CD4-positive, alpha-beta memory T cell (primary cell): ENCODE measurements around the gene TPST2. TPM values are rescaled to one million over a fixed set of nuclear protein-coding genes. Genes with fewer than 3 reads are reported as not detected.
A peak's percentile ranks its signal among the peaks of the same experiment; 100 is the strongest.

Experiments used
- CTCF ChIA-PET: fragments of 350-600 bp; sonication (Branson Sonifier 250); formaldehyde crosslinking; loops from one replicate; lab custom pipeline; 2021; ENCODE audit warnings: inconsistent platforms; ENCODE audit not compliant: partially characterized antibody; lab: Charles Lee
- POLR2A ChIA-PET: fragments of 350-600 bp; sonication (Branson Sonifier 250); formaldehyde crosslinking; loops from one replicate; lab custom pipeline; 2021; ENCODE audit not compliant: partially characterized antibody; lab: Charles Lee
- DNase-seq, 5 donors: peaks; one replicate each; pipeline versions ENCODE4 v3.0.0 to v3.0.0-alpha.2; 2020 to 2022; ENCODE audit warnings: mixed read lengths in 1 of 5
- H3K27ac ChIP-seq: one replicate; pipeline ENCODE4 v1.7.0; 2013; ENCODE audit warnings: low read depth, low read length
- H3K27me3 ChIP-seq: 2 replicates; pipeline ENCODE4 v1.7.0; 2013; ENCODE audit warnings: mild to moderate bottlenecking, low read length, moderate library complexity; ENCODE audit not compliant: insufficient read depth
- H3K36me3 ChIP-seq: 2 replicates; pipeline ENCODE4 v1.7.0; 2013; ENCODE audit warnings: mild to moderate bottlenecking, low read length, moderate library complexity; ENCODE audit not compliant: insufficient read depth
- H3K4me1 ChIP-seq: 2 replicates; pipeline ENCODE4 v1.7.0; 2013; ENCODE audit warnings: mild to moderate bottlenecking, low read length, moderate library complexity; ENCODE audit not compliant: insufficient read depth
- H3K4me3 ChIP-seq, 2 donors: one replicate each; pipeline ENCODE4 v1.7.0; 2013; ENCODE audit warnings: low read length in 2 of 2, mild to moderate bottlenecking in 1 of 2
- H3K9me3 ChIP-seq, 2 donors: one replicate each; pipeline ENCODE4 v1.7.0; 2013; ENCODE audit warnings: low read length in 2 of 2, control low read depth in 1 of 2; ENCODE audit not compliant: control insufficient read depth in 1 of 2
- H3K27ac Mint-ChIP-seq, 7 donors: one replicate each; pipeline ENCODE4 v1.8.0; 2020 to 2021; ENCODE audit warnings: mixed read lengths in 7 of 7, mild to moderate bottlenecking in 6 of 7, inconsistent platforms in 3 of 7, moderate library complexity in 3 of 7
- H3K27me3 Mint-ChIP-seq, 2 donors: one replicate each; pipeline ENCODE4 v1.8.0; 2020 to 2021; ENCODE audit warnings: mixed read lengths in 2 of 2
- H3K36me3 Mint-ChIP-seq, 2 donors: one replicate each; pipeline ENCODE4 v1.8.0; 2020 to 2021; ENCODE audit warnings: mixed read lengths in 2 of 2, inconsistent platforms in 1 of 2, mild to moderate bottlenecking in 1 of 2
- H3K4me1 Mint-ChIP-seq, 4 donors: one replicate each; pipeline ENCODE4 v1.8.0; 2020 to 2021; ENCODE audit warnings: mixed read lengths in 4 of 4, mild to moderate bottlenecking in 1 of 4
- H3K4me3 Mint-ChIP-seq, 8 donors: one replicate each; pipeline ENCODE4 v1.8.0; 2020 to 2021; ENCODE audit warnings: mixed read lengths in 8 of 8, mild to moderate bottlenecking in 7 of 8, moderate library complexity in 6 of 8, inconsistent platforms in 3 of 8
- H3K9me3 Mint-ChIP-seq, 8 donors: one replicate each; pipeline ENCODE4 v1.8.0; 2020 to 2021; ENCODE audit warnings: mixed read lengths in 8 of 8, mild to moderate bottlenecking in 5 of 8, inconsistent platforms in 3 of 8, moderate library complexity in 1 of 8
- intact Hi-C: fragments of 100-400 bp; cut with micrococcal nuclease; formaldehyde crosslinking; loops from one replicate; pipeline ENCODE4 v1.15.1; 2023
- polyA plus RNA-seq, 2 donors: library from polyadenylated mRNA; unstranded; fragments of 300-500 nt; fragmentation: Illumina TruSeq; gene quantifications; one replicate each; pipeline ENCODE4 v1.2.3, GENCODE V29; 2021
- total RNA-seq, 2 experiments: library from RNA; stranded (reverse); gene quantifications; one replicate each; pipeline ENCODE4 v1.2.3, GENCODE V29; 2021

Gene TPST2
- total and polyA plus RNA-seq, 4 experiments from 2014 or later, result 23.9 to 47.8 (median 37.2) TPM

DNA sequence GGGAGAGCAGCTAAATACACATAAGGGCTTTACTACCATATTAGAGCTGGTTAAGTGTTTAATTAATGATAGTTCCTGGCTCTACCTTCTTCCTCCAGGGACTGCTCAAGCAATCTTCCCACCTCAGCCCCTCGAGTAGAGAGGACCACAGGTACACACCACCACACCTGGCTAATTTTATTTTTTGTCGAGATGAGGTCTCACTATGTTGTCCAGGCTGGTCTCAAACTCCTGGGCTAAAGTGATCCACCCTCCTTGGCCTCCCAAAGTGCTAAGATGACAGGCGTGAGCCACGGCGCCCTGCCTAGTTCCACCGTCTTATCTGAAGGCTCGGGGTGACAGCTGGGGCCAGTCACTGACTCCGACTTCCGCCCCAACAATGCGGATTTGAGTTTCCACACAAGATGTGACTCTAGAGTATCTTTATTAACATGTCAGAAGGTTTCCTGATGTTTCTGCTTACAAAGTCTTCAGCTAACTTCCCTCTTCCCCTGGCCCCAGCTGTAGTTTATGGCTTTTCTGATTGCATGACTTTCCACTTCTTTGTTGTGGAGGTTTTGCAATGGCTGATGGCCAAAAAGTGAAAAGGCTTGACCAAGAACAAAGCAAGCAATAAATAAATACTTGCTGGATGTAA is 16.8 kb downstream of the TPST2 start:
- H3K27me3 Mint-ChIP-seq, result no peaks in the 10 kb centered on the region
- H3K36me3 Mint-ChIP-seq, result peaks cover 8 to 9% of the 10 kb centered on the region in 2 donors
- peaks cover 40 to 60% (median 50%) of the 10 kb centered on the region in 4 donors for H3K4me1 Mint-ChIP-seq
- POLR2A ChIA-PET, result no interaction called here
- Histone ChIP-seq H3K27ac (no peak overlapping the region), H3K27me3 (no peaks in the 10 kb centered on the region), H3K36me3 (no peaks in the 10 kb centered on the region), H3K4me1 (peaks cover 19% of the 10 kb centered on the region), H3K9me3 (no peaks in the 10 kb centered on the region), H3K4me3 (no peak overlapping the region)
- peak overlapping the region in 5 of 7 donors; percentile 29 to 76 (median 58) for H3K27ac Mint-ChIP-seq
- H3K9me3 Mint-ChIP-seq, result no peaks in the 10 kb centered on the region
- no peak for DNase-seq
- intact Hi-C loops, result no loop called here
- CTCF ChIA-PET, result interaction anchor here (0.8 kb wide), 1 partner anchor 93 kb away, joined by 3 read pairs; no protein-coding TSS in a partner anchor
- no peak overlapping the region for H3K4me3 Mint-ChIP-seq

DNA sequence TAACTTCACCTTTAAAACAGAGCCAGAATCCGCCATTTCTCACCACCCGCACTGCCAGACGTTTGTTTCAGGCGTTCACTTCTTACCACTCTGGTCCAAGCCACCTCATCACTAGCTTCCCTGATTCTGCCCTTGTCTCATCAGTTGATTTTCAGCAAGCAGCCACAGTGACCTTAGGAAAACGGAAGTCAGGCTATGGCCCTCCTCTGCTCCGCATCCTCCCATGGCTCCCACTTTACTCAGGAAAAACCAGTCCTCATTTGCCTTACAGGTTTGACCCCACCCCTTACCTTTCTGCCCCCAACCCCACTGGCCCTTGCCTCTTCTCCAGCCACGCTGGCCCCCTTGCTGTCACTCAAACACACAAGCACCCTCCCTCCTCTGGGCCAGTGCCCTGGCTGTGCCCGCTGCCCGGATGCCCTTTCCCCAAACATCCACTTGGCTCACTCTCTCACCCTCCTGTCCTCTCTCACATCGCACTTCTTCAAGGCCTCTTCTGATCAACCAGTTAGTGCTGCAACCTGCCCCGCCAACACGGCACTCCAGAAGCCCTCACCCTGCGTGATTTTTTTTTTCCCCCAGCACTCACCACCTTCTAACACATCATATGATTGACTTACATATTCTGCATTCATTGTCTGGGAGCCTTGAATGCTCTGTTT is 18.9 kb downstream of the TPST2 start:
- Mint-ChIP-seq H3K4me3 (no peak overlapping the region), H3K9me3 (no peaks in the 10 kb centered on the region), H3K27me3 (no peaks in the 10 kb centered on the region), H3K27ac (peak overlapping the region; percentile 8 to 91 (median 58)), H3K4me1 (peaks cover 38 to 69% (median 48%) of the 10 kb centered on the region in 4 donors), H3K36me3 (peaks cover 8 to 9% of the 10 kb centered on the region in 2 donors)
- Histone ChIP-seq H3K4me1 (peaks cover 29% of the 10 kb centered on the region), H3K27ac (no peak overlapping the region), H3K36me3 (no peaks in the 10 kb centered on the region), H3K4me3 (no peak overlapping the region), H3K27me3 (no peaks in the 10 kb centered on the region), H3K9me3 (no peaks in the 10 kb centered on the region)
- no peak for DNase-seq
- POLR2A ChIA-PET, result no interaction called here
- intact Hi-C loops, result no loop called here
- CTCF ChIA-PET, result interaction anchor here (1.2 kb wide), 1 partner anchor 183 kb away, joined by 3 read pairs; no protein-coding TSS in a partner anchor

DNA sequence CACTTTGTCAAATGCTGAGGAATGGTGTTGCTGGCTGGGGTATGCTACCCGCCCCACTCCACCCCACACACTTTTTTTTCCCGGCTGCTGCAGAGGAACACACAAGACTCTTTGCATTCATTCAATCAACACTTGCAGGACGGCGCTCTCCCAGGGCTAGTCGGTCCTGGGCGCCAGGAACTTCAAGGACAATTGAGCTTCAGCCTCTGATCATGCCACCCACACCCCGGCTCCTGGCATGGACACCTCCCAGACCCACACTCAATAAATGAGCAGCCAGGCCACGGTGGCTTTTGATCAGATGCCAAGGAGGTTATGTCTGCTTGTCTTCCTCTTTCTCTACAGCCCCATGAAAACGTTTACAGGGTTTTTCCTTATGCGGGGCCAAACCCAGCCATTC is 19.8 kb downstream of the TPST2 start:
- Mint-ChIP-seq H3K27me3 (no peaks in the 10 kb centered on the region), H3K9me3 (no peaks in the 10 kb centered on the region), H3K4me3 (no peak overlapping the region), H3K36me3 (peaks cover 7 to 8% of the 10 kb centered on the region in 2 donors), H3K4me1 (peaks cover 36 to 67% (median 45%) of the 10 kb centered on the region in 4 donors), H3K27ac (peak overlapping the region in 4 of 7 donors; percentile 36 to 91 (median 67))
- H3K27me3 ChIP-seq, result no peaks in the 10 kb centered on the region
- H3K4me3 ChIP-seq, result no peak overlapping the region
- no peak overlapping the region for H3K27ac ChIP-seq
- H3K36me3 ChIP-seq, result no peaks in the 10 kb centered on the region
- intact Hi-C loops, result no loop called here
- CTCF ChIA-PET, result interaction anchor here (1.2 kb wide), 2 partner anchors 10 to 182 kb away, joined by 3 read pairs; no protein-coding TSS in a partner anchor
- POLR2A ChIA-PET, result no interaction called here
- DNase-seq, result no peak
- no peaks in the 10 kb centered on the region for H3K9me3 ChIP-seq
- peaks cover 27% of the 10 kb centered on the region for H3K4me1 ChIP-seq

DNA sequence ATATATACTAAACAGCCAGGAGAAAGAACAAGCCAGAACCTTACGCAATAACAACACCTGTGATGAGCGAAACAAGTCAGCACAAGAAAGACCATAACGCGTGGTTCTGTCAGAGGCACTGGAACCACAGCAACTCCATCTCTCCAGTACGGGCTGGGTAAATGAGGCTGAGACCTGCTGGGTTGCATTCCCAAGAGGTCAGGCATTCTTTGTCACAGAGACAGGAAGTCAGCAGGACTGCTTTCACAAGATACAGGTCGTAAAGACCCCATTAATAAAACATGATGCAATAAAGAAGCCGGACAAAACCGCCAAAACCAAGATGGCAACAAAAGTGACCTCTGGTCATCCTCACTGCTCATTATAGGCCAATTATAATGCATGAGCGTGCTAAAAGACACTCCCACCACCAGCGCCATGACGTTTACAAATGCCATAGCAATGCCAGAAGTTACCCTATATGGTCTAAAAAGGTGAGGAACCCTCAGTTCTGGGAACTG is 21.7 kb downstream of the TPST2 start:
- Histone ChIP-seq H3K27me3 (no peaks in the 10 kb centered on the region), H3K4me1 (peaks cover 13% of the 10 kb centered on the region), H3K36me3 (no peaks in the 10 kb centered on the region), H3K4me3 (no peak overlapping the region), H3K27ac (no peak overlapping the region), H3K9me3 (no peaks in the 10 kb centered on the region)
- intact Hi-C loops, result no loop called here
- Mint-ChIP-seq H3K27me3 (no peaks in the 10 kb centered on the region), H3K4me1 (peaks cover 30 to 61% (median 40%) of the 10 kb centered on the region in 4 donors), H3K27ac (peak overlapping the region in 3 of 7 donors; percentile 32 to 80 (median 50)), H3K36me3 (peaks cover 2 to 12% of the 10 kb centered on the region in 2 donors), H3K9me3 (no peaks in the 10 kb centered on the region), H3K4me3 (no peak overlapping the region)
- ChIA-PET POLR2A (no interaction called here), CTCF (no interaction called here)
- no peak for DNase-seq

DNA sequence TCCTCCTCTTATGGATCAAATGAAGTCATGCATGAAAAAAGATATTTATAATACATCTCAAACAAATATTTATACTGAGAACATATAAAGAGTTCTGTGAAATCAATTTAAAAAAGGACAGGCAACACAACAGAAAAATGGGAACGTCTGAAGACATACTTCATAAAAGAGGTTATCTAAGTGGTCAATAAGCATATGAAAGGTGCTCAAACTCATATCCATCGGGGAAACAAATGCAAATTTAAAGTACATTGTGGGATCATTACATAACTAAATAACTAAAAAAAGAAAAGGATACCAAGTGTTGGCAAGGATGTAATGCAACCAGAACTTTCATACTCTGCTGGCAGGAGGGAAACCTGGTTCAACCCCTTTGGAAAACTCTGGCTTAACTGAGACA is 22.3 kb downstream of the TPST2 start:
- H3K9me3 Mint-ChIP-seq, result no peaks in the 10 kb centered on the region
- H3K4me1 Mint-ChIP-seq, result peaks cover 27 to 60% (median 39%) of the 10 kb centered on the region in 4 donors
- no peaks in the 10 kb centered on the region for H3K27me3 ChIP-seq
- H3K4me3 ChIP-seq, result no peak overlapping the region
- H3K4me1 ChIP-seq, result peaks cover 13% of the 10 kb centered on the region
- POLR2A ChIA-PET, result no interaction called here
- H3K36me3 ChIP-seq, result no peaks in the 10 kb centered on the region
- intact Hi-C loops, result no loop called here
- no peaks in the 10 kb centered on the region for H3K9me3 ChIP-seq
- peaks cover 0 to 12% of the 10 kb centered on the region in 2 donors for H3K36me3 Mint-ChIP-seq
- no peaks in the 10 kb centered on the region for H3K27me3 Mint-ChIP-seq
- H3K4me3 Mint-ChIP-seq, result no peak overlapping the region
- no peak for DNase-seq
- H3K27ac ChIP-seq, result no peak overlapping the region
- CTCF ChIA-PET, result no interaction called here
- H3K27ac Mint-ChIP-seq, result peak overlapping the region in 3 of 7 donors; percentile 32 to 80 (median 50)

DNA sequence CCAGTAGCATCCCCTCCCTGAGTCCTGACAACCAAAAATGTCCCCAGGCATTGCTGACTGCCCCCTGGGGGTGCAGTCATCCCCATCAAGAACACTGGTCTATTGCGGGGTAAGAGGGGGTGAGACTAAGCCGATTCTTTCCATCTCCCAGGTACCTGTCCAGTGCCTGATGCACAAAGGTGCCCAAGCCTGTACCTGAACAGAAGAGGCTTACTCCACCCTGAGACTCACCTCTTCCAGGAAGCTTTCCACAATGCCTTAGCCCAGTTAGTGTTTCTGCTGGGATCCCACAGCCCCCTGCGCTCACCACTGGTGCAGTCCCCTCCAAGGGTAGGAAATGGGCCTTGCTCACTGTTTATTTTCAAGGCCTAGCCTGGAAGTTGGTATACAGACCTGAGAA is 22.9 kb downstream of the TPST2 start:
- POLR2A ChIA-PET, result no interaction called here
- H3K27ac Mint-ChIP-seq, result peak overlapping the region in 2 of 7 donors; percentile 1 to 32
- Histone ChIP-seq H3K27ac (no peak overlapping the region), H3K27me3 (no peaks in the 10 kb centered on the region), H3K4me1 (peaks cover 13% of the 10 kb centered on the region), H3K36me3 (no peaks in the 10 kb centered on the region), H3K9me3 (no peaks in the 10 kb centered on the region), H3K4me3 (no peak overlapping the region)
- CTCF ChIA-PET, result no interaction called here
- DNase-seq, result no peak
- no peaks in the 10 kb centered on the region for H3K9me3 Mint-ChIP-seq
- H3K27me3 Mint-ChIP-seq, result no peaks in the 10 kb centered on the region
- no peak overlapping the region for H3K4me3 Mint-ChIP-seq
- H3K36me3 Mint-ChIP-seq, result peaks cover 0 to 12% of the 10 kb centered on the region in 2 donors
- intact Hi-C loops, result no loop called here
- peaks cover 24 to 59% (median 38%) of the 10 kb centered on the region in 4 donors for H3K4me1 Mint-ChIP-seq

DNA sequence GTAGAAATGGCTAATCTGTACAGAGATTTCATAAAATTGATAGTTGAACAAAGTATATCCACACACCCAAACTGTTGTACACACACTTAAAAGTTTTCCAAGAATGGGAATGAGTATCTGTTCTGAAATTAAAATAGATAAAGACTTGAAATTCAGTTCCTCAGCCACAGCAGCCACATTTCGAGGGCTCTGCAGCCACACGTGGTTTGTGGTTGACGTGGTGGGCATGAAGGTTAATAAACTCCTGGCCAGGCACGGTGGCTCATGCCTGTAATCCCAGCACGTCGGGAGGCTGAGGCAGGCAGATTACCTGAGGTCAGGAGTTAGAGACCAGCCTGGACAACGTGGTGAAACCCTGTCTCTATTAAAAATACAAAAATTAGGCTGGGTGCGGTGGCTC is 24.0 kb downstream of the TPST2 start:
- DNase-seq, result no peak
- intact Hi-C loops, result no loop called here
- Mint-ChIP-seq H3K4me3 (no peak overlapping the region), H3K36me3 (peaks cover 0 to 12% of the 10 kb centered on the region in 2 donors), H3K9me3 (no peaks in the 10 kb centered on the region), H3K4me1 (peaks cover 16 to 49% (median 30%) of the 10 kb centered on the region in 4 donors), H3K27me3 (no peaks in the 10 kb centered on the region), H3K27ac (no peak overlapping the region)
- POLR2A ChIA-PET, result interaction anchor here (1.0 kb wide), 1 partner anchor 78 kb away, joined by 4 read pairs; no protein-coding TSS in a partner anchor
- H3K4me1 ChIP-seq, result peaks cover 13% of the 10 kb centered on the region
- H3K27ac ChIP-seq, result no peak overlapping the region
- H3K4me3 ChIP-seq, result no peak overlapping the region
- CTCF ChIA-PET, result no interaction called here
- H3K9me3 ChIP-seq, result no peaks in the 10 kb centered on the region
- no peaks in the 10 kb centered on the region for H3K36me3 ChIP-seq
- H3K27me3 ChIP-seq, result no peaks in the 10 kb centered on the region
